Kidney capillary endothelial cell (primary cell): Measurements from ENCODE around the gene SYNGR4.
A peak's percentile ranks its signal among the peaks of the same experiment; 100 is the strongest.
"Not testable (repeated sequence)": the region's sequence is repeated elsewhere in the genome, so short reads cannot be mapped to it uniquely, and the experiment has no call there.

Experiments
- DNase-seq: peaks from one replicate; pipeline ENCODE4 v3.0.0-alpha.2; 2018; ENCODE audit warnings: low spot score

SYNGR4 gene, protein sequence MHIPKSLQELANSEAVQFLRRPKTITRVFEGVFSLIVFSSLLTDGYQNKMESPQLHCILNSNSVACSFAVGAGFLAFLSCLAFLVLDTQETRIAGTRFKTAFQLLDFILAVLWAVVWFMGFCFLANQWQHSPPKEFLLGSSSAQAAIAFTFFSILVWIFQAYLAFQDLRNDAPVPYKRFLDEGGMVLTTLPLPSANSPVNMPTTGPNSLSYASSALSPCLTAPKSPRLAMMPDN

DNA sequence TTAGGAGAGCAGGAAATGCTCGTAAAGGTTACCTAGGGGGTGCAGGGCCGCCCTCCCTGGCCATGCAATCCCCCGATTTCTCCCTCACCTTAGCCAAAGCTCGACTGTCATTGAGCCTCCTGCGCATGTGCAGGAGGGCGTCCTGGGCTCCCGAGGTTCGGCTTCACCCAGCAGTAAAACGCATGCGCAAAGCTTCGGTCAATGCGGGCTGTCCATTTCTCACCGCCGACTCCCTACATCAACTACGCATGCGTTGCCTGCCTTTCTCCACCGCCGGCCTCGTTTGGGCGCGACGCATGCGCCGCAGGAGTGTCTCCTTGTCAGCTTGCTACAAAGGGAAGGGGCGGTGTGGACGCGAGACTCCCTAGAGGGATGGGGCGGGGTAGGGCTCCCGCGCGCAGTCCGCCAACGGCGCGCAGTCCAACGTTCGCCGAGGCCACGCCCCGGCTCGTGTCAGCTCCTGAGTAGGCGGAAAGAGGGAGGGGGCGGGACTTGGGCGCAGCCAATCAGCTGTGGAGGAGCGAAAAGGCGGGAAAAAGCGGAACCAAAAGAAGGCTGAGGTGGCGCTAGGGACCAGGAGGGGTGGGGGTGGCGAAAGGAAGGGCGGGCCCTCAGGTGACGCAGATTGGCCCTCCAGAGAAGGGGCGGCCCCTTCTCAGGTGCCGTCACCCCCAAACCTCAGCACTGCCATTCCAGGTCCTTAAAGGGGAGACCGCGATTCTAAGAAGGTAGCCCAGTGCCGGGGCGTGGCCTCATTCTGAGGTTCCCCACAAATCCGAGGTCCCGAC, at the start of gene SYNGR4, which contains the start of gene TMEM143:
Gene SYNGR4, plus strand, starts transcription at position 558 of the 788 bp plus-strand sequence. CDS start 1,476 bp downstream, outside the sequence.
Gene TMEM143, minus strand, starts transcription at position 131 of the 788 bp plus-strand sequence. Its CDS starts 20 bp downstream, at position 111.
- peak; percentile 100 for DNase-seq

DNA sequence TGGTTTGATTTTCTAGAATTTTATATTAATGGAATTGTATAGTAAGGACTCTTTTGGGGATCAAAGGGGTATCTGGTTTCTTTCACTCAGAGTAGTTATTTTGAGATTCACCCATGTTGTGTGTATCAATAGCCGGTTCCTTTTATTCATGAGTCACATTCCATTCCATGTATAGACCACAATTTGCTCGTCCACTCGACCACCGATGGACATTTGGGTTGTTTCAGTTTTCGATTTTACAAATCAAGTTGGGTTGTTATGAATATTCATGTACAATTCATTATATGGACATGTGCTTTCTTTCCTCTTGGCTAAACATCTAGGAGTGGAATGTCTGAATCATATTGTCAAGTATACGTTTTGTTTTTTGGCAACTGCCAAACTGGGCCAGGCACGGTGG, 48.5 kb upstream of the SYNGR4 start:
- DNase-seq = no peak

DNA sequence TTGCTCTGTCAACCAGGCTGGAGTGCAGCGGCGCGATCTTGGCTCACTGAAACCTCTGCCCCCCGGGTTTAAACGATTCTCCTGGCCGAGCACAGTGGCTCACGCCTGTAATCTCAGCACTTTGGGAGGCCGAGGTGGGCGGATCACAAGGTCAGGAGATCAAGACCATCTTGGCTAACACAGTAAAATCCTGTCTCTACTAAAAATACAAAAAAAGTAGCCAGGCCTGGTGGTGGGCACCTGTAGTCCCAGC, 46.5 kb upstream of the SYNGR4 start:
- not testable (repeated sequence) for DNase-seq

DNA sequence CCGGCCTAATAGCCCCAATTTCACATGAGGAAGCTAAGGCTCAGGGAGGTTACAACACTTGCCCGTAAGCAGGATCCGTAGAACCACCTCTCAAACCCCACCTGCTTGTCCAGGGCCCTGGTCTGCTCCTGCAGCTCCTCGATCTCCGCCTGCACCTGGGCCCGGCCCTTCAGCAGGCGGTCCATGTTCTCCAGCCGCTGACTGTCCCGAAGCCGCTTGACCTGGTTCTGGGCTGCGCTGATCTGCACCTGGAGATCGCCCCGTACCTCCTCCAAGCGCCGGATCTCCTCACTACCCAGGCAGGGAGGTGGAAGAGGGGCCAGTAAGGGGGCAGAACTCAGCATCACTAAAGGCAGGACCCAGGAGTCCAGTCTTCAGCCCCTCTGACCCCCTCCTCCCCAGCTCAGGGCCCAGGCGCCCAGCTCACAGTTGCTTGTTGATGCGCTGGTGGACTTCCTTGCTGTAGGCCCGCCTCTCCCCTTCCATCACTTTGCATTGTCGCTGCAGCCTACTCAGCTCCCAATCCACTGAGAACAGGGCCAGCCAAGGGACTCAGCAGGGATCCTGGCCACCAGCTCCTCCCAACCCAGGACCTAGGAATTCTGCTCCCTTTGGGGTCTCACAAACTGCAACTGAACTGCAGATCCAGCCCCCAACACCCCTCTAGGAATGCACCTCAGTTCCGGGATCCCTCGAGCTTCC, 45.7 kb upstream of the SYNGR4 start:
- DNase-seq = no peak

DNA sequence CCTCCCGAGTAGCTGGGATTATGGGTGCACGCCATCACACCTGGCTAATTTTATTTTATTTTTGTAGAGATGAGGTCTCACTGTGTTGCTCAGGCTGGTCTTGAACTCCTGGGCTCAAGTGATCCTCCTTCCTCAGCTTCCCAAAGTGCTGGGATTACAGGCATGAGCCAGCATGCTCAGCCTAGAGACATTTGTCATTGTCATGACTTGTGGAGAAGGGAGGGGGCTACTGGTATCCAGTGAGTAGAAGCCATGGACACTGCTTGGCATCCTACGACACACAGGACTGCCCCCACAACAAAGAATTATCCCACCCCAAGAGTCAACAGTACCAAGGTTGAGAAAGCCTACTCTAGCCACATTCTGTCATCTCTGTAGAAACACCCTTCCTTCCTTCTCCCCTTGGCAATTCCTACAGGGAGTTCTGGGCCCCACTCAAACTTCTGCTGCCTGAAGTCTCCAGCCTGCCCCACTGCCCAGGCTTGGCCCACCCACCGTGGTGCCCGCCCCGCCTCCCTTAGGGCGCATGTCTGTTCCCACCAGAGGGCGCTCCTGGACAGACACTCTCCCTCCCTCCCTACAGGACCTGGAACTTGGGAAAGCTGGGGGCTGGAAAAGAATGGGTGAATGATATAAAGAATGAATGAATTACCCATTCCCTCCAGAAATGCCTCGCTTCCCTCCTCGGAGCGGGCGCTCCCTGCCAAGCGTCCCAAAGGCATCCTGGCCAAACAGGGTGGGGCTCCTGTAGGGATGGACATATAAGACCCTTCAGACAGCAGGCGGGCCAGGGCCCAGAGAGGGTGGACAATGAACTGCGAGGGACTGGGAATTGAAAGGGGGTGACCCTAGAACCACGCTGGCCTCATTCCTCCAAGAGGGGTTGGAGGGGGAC, 44.3 kb upstream of the SYNGR4 start:
- DNase-seq = peak; percentile 77

DNA sequence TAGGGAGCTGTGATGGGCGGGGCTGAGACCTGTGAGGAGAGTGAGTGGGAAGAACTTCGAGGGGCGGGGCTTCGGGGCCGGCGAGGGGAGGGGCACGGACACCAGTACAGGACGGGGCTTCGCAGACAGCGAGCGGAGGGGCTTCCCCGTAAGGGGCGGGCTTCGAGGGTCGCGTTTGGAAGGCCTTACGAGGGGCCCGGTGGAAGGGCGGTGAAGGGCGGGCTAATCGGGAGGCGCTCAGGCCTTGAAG, 42.9 kb upstream of the SYNGR4 start:
- peak; percentile 76 for DNase-seq

DNA sequence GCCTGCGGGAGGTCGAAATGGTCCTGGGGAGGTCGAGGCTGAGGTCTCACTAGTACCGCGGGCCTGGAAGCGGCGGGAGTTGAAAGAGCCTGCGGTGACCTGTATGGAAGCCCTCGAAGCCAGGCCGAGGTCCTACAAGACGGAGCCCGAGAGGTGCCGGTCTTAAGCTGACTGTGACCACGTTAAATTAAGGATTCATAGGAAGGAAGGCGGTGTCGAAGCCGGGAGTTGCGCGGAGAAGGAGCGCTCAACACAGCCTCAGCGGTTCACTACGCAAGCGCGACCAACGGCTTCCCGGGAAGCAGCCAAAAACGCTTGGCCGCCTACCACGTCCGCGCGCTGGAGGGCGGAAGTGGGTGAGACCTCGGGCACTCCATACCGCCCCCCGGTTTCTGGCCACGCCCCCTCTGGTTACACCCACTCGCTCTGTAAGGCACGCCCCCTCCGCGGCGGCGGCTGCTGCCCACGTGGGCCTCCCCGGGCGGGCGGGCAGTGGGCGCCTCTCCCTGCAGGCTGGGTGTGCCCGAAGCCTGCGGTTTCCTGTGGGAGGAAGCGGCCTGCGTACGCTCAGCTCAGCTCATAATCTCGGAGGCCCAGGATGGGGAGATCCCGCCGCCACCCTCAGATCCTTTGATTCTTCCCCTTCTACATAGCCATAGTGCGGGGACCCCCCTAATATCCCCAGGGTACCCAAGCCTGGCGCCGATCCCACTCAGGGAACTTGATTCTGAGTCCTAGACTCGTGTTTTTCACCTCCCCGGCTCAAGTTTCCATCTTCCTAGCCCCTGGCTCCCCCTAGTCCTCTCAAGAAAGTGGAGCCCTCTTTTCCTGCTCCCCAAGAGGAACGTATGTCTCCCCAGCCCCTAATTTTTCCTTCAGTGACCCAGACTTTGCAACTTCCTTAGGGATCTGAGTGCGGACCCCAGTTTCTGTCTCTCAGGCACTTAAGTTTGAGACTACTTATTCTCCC, 42.3 kb upstream of the SYNGR4 start:
- DNase-seq = peak; percentile 94

DNA sequence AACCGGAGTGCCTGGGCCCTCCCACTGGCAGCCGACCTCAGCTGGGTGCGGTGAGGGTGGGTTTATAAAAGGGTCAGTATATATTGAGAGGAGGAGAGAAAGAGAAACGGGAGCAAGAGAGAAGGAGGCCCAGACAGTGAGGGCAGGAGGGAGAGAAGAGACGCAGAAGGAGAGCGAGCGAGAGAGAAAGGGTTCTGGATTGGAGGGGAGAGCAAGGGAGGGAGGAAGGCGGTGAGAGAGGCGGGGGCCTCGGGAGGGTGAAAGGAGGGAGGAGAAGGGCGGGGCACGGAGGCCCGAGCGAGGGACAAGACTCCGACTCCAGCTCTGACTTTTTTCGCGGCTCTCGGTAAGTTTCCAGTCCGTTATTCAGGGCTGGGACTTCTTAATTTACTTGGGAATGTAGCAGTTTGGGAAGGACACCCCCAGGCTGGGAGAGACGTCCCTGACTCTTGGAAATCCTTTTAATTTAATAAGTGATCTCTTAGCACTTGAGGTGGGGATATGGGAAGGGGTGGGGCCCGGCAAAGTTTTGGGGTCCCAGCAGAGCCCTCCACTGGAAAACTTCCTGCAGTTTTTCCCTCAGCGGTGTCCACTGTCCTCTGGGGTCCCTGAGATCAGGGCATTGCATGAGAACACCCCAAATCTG, 38.8 kb upstream of the SYNGR4 start, which contains the start of gene EMP3:
Gene EMP3, plus strand, starts transcription at position 288 of the 646 bp plus-strand sequence. CDS start 1,293 bp downstream, outside the sequence.
- DNase-seq = peak; percentile 41

DNA sequence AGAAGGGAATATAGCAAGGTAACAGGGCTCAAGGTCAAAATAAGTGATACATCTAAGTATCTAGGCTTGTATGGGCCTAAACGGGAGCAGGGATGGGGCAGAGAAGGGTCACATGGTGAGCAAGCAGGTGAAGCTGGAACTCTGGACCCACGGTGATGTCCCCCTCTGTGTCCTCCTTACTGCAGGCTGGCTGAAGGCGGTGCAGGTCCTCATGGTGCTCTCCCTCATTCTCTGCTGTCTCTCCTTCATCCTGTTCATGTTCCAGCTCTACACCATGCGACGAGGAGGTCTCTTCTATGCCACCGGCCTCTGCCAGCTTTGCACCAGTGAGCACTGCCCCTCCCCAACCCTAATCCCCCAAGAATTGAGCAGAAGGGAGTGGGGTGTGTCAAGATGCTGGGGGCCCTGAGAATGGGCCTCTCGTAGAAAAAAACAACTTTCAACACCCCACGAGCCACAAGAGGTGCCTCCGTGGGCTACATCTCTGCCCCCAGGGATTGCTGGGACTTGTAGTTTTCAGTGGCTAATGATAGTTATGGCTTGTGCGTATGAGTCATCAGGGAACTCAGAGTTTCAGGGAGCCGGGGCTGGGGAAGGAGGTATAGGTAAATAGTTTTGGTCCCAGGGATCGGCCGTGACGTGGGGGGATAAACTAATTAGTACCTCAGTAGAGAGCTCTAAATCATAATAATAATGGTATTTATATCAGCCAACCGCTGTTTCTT, 34.8 kb upstream of the SYNGR4 start:
- DNase-seq = no peak

DNA sequence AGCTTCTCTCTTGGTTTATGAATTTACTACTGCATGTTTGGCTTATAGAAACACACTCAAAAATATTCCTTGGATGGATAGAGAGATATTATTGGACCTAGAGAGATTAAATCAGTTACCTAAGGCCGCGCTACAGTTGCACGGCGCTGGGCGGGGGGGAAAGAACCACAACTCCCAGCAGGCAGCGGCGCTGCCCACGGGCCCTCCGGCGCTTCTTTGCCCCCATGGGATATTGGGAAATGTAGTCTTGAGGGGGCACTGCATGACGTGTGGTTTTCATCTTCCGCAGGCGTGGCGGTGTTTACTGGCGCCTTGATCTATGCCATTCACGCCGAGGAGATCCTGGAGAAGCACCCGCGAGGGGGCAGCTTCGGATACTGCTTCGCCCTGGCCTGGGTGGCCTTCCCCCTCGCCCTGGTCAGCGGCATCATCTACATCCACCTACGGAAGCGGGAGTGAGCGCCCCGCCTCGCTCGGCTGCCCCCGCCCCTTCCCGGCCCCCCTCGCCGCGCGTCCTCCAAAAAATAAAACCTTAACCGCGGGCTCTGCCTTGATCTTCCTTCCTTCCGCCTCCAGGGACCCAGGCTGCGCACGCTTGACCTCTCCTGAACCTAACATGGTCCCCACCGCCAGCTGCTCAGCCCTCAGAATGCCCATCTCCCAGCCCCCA, 34.0 kb upstream of the SYNGR4 start:
- peak; percentile 78 for DNase-seq

DNA sequence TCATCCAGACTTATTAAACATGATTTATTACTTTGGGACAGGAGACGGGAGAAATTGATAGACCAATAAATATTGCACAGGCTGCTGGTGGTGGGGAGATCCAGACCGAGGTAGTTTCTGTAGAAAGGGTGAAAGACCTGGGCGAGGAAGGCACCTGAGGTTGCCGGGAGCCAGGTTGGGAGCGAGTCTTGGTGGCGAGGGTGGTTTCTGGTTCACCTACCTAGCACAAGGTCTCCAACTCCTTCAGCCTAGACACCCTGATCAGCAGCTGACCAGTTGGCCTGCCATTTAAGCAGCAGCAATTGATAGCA, 31.9 kb upstream of the SYNGR4 start:
- DNase-seq = no peak

DNA sequence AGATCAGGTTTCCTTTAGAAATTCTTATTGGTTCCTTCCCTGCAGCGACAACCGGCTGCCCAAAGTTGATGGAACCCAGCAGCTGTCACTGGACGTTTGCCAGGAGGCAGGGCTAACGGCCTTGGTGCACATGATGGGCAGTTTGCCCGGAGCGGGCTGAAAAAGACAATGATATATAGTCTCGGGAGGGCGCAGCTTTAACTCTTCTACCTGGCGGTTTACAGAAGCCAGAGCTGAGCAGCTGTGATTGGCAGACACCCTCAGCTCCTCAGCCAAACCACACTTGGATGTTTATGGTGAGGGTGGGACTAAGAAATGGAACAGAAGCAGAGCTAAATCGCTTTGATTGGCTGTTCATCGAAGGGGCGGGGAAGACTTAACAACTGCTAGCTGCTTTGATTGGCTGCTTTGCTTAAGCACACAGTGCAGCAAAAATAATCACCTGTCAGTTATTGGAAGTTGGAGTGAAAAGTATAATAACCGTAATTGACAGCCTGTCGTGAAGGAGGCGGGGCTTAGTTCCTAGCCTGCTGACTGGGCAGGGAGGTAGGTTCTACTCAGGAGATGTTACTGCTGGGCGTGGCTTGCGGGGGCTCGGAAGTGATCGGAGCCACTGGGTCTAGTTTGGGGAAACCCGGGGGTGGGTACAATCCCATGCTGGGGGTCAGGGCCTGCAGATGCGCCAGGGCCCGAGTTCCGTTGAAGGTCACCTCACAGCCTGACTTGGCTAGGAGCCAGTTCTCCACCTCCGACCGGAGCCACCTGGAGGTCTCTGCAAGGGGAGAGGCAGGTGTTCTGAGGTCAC, 31.3 kb upstream of the SYNGR4 start:
- peak; percentile 93 for DNase-seq

DNA sequence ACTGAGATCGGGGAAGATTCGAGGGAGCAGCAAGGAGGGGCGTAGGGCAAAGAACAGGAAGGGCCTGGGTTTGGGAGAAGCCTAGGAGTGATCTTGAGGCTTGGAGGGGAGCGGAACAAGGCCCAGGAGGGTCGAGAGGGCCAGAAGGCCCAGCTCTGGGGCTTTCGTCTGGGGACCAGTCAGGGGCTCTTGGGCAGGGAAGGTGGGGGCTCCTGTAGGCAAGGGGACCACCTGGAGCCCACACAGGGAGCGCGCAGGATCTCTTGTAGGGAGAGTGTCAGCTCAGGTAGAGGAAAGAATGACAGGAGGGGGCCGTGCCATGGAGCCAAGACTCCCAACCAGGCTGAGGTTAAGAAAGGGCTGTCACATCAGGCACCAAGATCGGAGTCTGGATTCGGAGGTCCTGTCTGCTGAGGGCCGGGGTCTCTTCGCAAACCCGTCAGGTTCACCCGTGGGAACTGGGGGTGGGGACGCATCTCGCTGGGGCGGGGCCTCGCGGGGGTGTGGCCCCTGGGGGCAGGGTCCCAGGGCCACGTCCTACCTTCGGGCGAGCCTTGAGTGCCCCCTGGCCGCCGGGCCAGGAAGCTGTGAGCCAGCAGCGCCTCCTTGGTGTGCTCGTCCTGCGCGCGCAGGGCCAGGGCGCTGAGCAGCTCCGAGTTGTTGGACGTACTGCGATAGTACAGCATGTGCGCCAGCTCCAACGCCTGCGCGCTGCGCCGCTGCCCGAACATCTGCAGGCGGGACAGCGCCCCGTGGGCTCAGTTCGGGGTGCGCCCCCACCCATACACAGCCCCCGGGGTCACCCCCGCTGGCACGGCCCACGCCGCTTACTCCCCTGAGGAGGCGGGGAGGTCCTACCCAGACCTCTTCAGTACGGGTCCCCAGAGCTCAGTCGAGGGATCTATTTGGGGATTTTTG, 30.4 kb upstream of the SYNGR4 start:
- peak; percentile 93 for DNase-seq

DNA sequence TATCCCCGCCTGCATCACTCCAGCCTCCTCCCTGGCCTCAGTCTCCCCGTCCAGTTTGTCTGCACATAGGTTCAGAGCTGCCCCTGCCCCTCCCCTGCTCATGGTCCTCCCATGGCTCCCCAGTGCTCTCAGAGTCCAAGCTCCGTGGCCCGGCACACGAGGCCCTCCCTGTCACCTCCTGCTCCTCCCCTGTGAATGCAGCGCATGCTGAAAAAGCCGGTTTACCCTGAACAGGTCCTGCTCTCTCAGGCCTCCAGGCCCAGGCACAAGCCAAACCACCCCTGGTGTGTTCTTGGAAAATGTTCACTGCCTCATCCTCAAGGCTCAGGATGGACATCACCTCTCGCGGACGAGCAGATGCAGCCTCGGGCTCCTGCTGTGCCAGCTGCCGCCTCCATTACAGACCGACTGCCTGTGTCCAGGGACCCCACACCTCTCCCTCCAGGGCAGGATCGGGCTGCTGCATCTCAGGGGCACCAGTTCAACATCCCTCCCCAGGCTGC, 25.9 kb upstream of the SYNGR4 start:
- DNase-seq = no peak

DNA sequence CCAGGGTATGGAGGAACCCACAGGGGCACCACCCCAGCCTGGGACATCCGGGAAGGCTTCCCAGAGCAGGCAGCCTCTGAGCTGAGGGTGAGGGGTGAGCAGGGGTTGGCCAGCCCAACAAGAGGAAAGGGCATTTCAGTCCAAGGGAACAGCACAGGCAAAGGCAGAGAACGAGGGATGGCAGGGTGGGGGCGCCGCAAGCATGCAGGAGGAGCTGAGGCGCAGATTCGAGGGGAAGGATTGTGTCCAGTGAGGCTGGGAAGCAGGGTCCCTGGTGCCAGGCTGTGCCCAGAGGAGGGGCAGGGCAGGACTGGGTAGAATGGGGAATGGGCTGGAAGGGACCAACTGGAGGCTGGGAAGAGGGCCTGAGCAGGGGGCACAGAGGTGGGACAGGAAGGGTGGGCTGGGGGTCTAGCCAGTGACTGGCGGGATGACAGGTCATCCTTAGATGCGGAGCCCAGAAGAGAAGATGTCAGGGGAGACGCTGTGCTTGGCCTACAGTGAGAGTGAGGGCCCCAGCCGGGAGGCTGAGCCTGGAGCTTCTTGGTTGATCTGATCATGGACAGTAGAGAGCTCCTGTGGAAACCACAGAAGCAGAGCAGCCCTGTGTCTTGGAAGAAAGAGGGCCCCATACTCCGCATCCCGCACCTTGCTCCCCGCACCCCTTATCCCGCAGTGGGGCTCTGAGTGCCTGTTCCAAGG, 25.2 kb upstream of the SYNGR4 start:
- DNase-seq = no peak

DNA sequence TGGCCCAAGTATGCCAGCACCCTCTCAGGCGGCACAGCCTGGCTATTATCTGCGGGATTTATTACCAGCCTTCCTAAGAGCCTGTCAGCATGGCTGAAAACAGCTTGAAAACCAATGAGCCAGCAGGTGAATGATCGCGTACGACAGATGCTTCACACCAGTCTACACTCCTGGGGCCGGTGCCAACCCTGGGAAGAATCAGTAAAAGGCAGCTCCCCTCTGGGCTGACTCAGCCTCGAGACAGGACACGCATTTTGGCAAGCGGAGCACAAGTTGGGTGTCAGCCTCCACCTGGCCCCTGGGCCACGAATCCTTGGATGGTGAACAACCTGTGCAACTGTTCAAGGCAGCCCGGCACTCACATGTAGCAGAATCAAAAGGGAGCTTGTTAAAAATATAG, 23.2 kb upstream of the SYNGR4 start:
- DNase-seq = no peak
